SK-N-SH (cell line): ENCODE results near the gene CATSPER4. TPM values are rescaled to one million over a fixed set of nuclear protein-coding genes. Genes with fewer than 3 reads are reported as not detected.

Experiments used
- CTCF ChIA-PET: fragments of 300-600, 350-600 bp; formaldehyde crosslinking; extraction: SDS; loops from one replicate; lab custom pipeline; 2021; lab: Yijun Ruan, JAX
- POLR2A ChIA-PET: fragments of 350-600 bp; sonication (Branson Sonifier 250); formaldehyde crosslinking; extraction: SDS; loops from one replicate; lab custom pipeline; 2020; ENCODE audit warnings: antibody characterized with exemption, inconsistent platforms; lab: Yijun Ruan, JAX
- DNase-seq: peaks from one replicate; pipeline ENCODE4 v3.0.0; 2012
- H2AFZ ChIP-seq: fragments of 200-600 bp; sonication (generic); 2 replicates; pipeline ENCODE4 v1.8.1; 2016; ENCODE audit warnings: antibody characterized with exemption, mild to moderate bottlenecking, low read depth
- H3F3A ChIP-seq: fragments of 200-600 bp; sonication (generic); replicated peaks from 2 replicates; pipeline ENCODE3; 2016; ENCODE audit warnings: antibody characterized with exemption, mild to moderate bottlenecking; ENCODE audit not compliant: insufficient read depth
- H3K27ac ChIP-seq, 2 experiments: fragments of 200-500 bp in 1 of 2; fragments of 200-600 bp in 1 of 2; sonication (Bioruptor generic) in 1 of 2; sonication (generic), shearing (Covaris generic) in 1 of 2; 2 replicates each; pipeline versions ENCODE4 v1.5.1 to v1.6.1; 2014 to 2016; ENCODE audit warnings: low read depth in 2 of 2, inconsistent platforms in 1 of 2, low read length in 1 of 2, mild to moderate bottlenecking in 1 of 2, mixed read lengths in 1 of 2
- H3K27me3 ChIP-seq: fragments of 200-600 bp; sonication (generic), shearing (Covaris generic); 2 replicates; pipeline ENCODE4 v1.6.1; 2016; ENCODE audit warnings: mixed run types; ENCODE audit not compliant: insufficient read depth
- H3K36me3 ChIP-seq, 2 experiments: fragments of 200-500 bp in 1 of 2; fragments of 200-600 bp in 1 of 2; sonication (Bioruptor generic) in 1 of 2; sonication (generic) in 1 of 2; replicated peaks in 1 of 2; 2 replicates each; pipeline versions ENCODE3 to v1.5.1; 2014 to 2016; ENCODE audit warnings: low read length in 1 of 2, mild to moderate bottlenecking in 1 of 2; ENCODE audit not compliant: insufficient read depth in 2 of 2, control insufficient read depth in 1 of 2
- H3K4me1 ChIP-seq, 2 experiments: fragments of 200-500 bp in 1 of 2; fragments of 200-600 bp in 1 of 2; sonication (Bioruptor generic) in 1 of 2; sonication (generic), shearing (Covaris generic) in 1 of 2; 2 replicates each; pipeline versions ENCODE4 v1.5.1 to v1.6.1; 2014 to 2016; ENCODE audit warnings: low read depth in 1 of 2, low read length in 1 of 2, mixed run types in 1 of 2; ENCODE audit not compliant: insufficient read depth in 2 of 2, control insufficient read depth in 1 of 2
- H3K4me2 ChIP-seq: fragments of 200-600 bp; sonication (generic), shearing (Covaris generic); 2 replicates; pipeline ENCODE4 v1.6.1; 2017; ENCODE audit warnings: mixed run types
- H3K4me3 ChIP-seq, 2 experiments: fragments of 200-500 bp in 1 of 2; fragments of 200-600 bp in 1 of 2; sonication (Bioruptor generic) in 1 of 2; sonication (generic), shearing (Covaris generic) in 1 of 2; 2 replicates each; pipeline versions ENCODE4 v1.5.1 to v1.8.1; 2014 to 2016; ENCODE audit warnings: low read depth in 2 of 2, inconsistent platforms in 1 of 2, low read length in 1 of 2, mild to moderate bottlenecking in 1 of 2, mixed read lengths in 1 of 2, moderate library complexity in 1 of 2
- H3K79me2 ChIP-seq: fragments of 200-600 bp; sonication (generic); 2 replicates; pipeline ENCODE4 v1.8.1; 2017; ENCODE audit warnings: mild to moderate bottlenecking; ENCODE audit not compliant: insufficient read depth
- H3K9ac ChIP-seq: fragments of 200-600 bp; sonication (generic); 2 replicates; pipeline ENCODE4 v1.6.1; 2017; ENCODE audit warnings: mixed run types
- H3K9me2 ChIP-seq: fragments of 200-600 bp; sonication (generic); 2 replicates; pipeline ENCODE4 v1.6.1; 2017; ENCODE audit warnings: mixed run types
- H3K9me3 ChIP-seq: fragments of 200-600 bp; sonication (generic); 2 replicates; pipeline ENCODE4 v1.6.1; 2017; ENCODE audit warnings: mixed run types, mild to moderate bottlenecking, moderate library complexity
- H4K20me1 ChIP-seq: fragments of 200-600 bp; sonication (generic); 2 replicates; pipeline ENCODE4 v1.6.1; 2017; ENCODE audit warnings: mild to moderate bottlenecking, mixed run types; ENCODE audit not compliant: insufficient read depth
- CHD2 ChIP-seq: fragments of 150-350 bp; IDR thresholded peaks from 2 replicates; pipeline ENCODE4 v1.6.1; 2018; ENCODE audit warnings: low read length; ENCODE audit not compliant: partially characterized antibody
- ELF1 ChIP-seq: IDR thresholded peaks from 2 replicates; pipeline ENCODE4 v1.4.0; 2012
- EZH2phosphoT487 ChIP-seq: fragments of 200-600 bp; sonication (generic); IDR thresholded peaks from 2 replicates; pipeline ENCODE4 v1.6.1; 2017; ENCODE audit warnings: low read depth, mixed run types, mild to moderate bottlenecking, antibody characterized with exemption, moderate library complexity, borderline replicate concordance
- FOXM1 ChIP-seq: IDR thresholded peaks from 2 replicates; pipeline ENCODE4 v1.4.0; 2012; ENCODE audit warnings: low read depth, mild to moderate bottlenecking
- GABPA ChIP-seq: IDR thresholded peaks from 2 replicates; pipeline ENCODE4 v1.4.0; 2012; ENCODE audit warnings: low read depth, mild to moderate bottlenecking
- GATA2 ChIP-seq: sonication (generic); formaldehyde crosslinking; IDR thresholded peaks from 2 replicates; pipeline ENCODE4 v1.5.0; 2020; ENCODE audit warnings: mild to moderate bottlenecking, missing genetic modification reagents
- JUND ChIP-seq: IDR thresholded peaks from 2 replicates; pipeline ENCODE4 v1.4.0; 2012
- MEF2A ChIP-seq: IDR thresholded peaks from 2 replicates; pipeline ENCODE4 v1.4.0; 2012; ENCODE audit warnings: low read depth, borderline replicate concordance
- POLR2AphosphoS5 ChIP-seq: IDR thresholded peaks from 2 replicates; pipeline ENCODE4 v1.6.1; 2012; ENCODE audit warnings: low read depth, low read length
- RFX5 ChIP-seq: IDR thresholded peaks from 2 replicates; pipeline ENCODE4 v1.6.1; 2012; ENCODE audit warnings: mild to moderate bottlenecking, improper control_type of control experiment, low read length
- SIN3A ChIP-seq: IDR thresholded peaks from 2 replicates; pipeline ENCODE4 v1.6.1; 2012; ENCODE audit warnings: low read depth, mild to moderate bottlenecking, low read length, moderate library complexity, borderline replicate concordance
- TAF1 ChIP-seq: IDR thresholded peaks from 2 replicates; pipeline ENCODE4 v1.6.1; 2012; ENCODE audit warnings: low read depth, mild to moderate bottlenecking, low read length, moderate library complexity, borderline replicate concordance
- TCF12 ChIP-seq: IDR thresholded peaks from 2 replicates; pipeline ENCODE4 v1.4.0; 2012
- USF1 ChIP-seq: IDR thresholded peaks from 2 replicates; pipeline ENCODE4 v1.4.0; 2012; ENCODE audit warnings: low read depth, borderline replicate concordance
- ZBTB33 ChIP-seq: IDR thresholded peaks from 2 replicates; pipeline ENCODE4 v1.4.0; 2012; ENCODE audit warnings: low read depth, borderline replicate concordance
- WGBS: methylation state at CpG from one replicate; pipeline ENCODE4 v1.1.6; 2017; ENCODE audit warnings: low lambda C conversion rate; 5-methylcytosine and 5-hydroxymethylcytosine counted together
- polyA plus RNA-seq, 3 experiments: library from polyadenylated mRNA; depleted of rRNA; stranded (reverse); fragments of >200 nt; gene quantifications; 2 replicates each; pipeline ENCODE4 v1.2.3, GENCODE V29; 2012

CATSPER4 gene
- polyA plus RNA-seq, 1 of the 3 experiments (the other 2 are of a cell fraction): not detected

DNA sequence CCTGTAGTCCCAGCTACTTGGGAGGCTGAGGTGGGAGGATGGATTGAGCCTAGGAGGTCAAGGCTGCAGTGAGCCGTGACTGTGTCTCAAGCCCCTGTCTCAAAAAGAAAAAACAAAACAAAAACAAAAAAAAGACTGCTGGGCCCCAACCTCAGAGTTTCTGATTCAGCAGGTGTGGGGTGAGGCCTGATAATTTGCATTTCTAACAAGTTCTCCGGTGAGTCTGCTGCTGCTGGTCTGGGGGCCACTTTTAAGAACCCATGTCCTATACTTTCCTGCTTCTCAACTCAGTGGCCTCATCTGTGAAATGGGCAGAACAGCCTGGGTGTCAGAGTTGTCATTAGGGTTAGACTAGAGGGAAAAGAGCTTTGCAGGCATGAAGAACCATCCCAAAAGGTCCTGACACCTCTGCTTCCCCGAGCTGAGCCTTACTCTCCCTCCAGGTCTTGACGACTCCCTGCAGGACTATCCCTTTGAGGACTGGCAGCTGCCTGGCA, 10.3 kb upstream of the CATSPER4 start:
- Histone ChIP-seq H3K4me1 (no peaks in the 10 kb centered on the region; a peak in 1 of 4 replicates), H3K36me3 (no peaks in the 10 kb centered on the region), H3K4me2 (no peak overlapping the region), H2AFZ (no peak overlapping the region), H3K27ac (no peak overlapping the region), H3K79me2 (no peaks in the 10 kb centered on the region), H3K9me2 (no peaks in the 10 kb centered on the region), H3K4me3 (no peak overlapping the region), H3K9ac (no peak overlapping the region), H3K27me3 (no peaks in the 10 kb centered on the region), H4K20me1 (no peaks in the 10 kb centered on the region), H3F3A (no peaks in the 10 kb centered on the region), H3K9me3 (no peaks in the 10 kb centered on the region)
- ChIA-PET CTCF (interaction anchor here (0.7 to 3.5 kb wide), 2 partner anchors 11 to 144 kb away, joined by 4 to 17 read pairs; partner anchors contain the start of gene ZNF593), POLR2A (no interaction called here)
- TF ChIP-seq TAF1 (no peak), TCF12 (no peak), SIN3A (no peak), ZBTB33 (no peak), POLR2AphosphoS5 (no peak), EZH2phosphoT487 (no peak), ELF1 (no peak)
- no peak for DNase-seq
- 82% methylated on average over 2 of the region's 4 CpGs for WGBS

DNA sequence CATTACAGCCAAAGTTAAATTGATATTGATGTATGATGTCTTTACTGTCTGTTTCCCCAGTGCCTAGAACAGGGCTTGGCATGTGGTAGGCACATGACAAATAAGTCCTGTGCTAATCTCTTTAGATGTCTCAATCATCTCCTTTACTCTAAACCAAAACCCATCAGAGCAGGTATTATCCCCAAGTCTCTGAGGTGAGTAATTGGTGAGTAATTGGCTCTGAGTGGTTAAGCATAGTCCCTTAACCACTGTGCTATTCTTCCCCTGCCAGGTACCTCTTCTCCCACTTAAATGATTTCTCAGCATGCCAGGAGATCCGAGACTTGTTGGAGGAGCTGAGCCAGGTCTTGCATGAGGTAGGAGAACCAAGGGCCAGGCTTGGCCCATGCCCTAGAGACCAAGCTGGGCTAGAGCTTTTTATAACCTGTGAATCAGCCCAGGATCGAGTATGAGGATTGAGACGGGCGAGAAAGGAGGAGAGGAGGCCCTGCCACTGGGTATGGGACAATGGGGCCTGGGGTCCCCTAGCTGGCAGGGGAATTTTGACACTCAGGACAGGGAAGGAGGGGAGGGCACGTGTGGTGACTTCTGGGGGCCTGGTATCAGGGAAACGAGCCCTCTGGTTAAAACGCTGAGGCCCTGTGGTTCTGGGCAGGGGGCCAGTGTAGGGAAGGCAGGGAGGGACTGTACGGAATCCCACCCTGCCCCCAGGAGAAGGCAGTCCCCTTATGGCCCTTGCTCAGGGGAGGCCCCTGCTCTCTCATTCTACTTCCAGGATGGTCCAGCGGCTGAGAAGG, 8.6 kb upstream of the CATSPER4 start:
- H3F3A ChIP-seq: no peaks in the 10 kb centered on the region
- POLR2A ChIA-PET: no interaction called here
- no peaks in the 10 kb centered on the region for H3K27me3 ChIP-seq
- 62% methylated on average over 7 of the region's 9 CpGs for WGBS
- no peaks in the 10 kb centered on the region; a peak in 1 of 4 replicates for H3K4me1 ChIP-seq
- no peak overlapping the region for H3K4me3 ChIP-seq
- H4K20me1 ChIP-seq: no peaks in the 10 kb centered on the region
- CTCF ChIA-PET: interaction anchor here (0.5 to 1.6 kb wide), 3 partner anchors 12 to 52 kb away, joined by 3 to 6 read pairs (median 3); partner anchors contain the start of genes CEP85 and ZNF593
- H3K9me2 ChIP-seq: no peaks in the 10 kb centered on the region
- no peaks in the 10 kb centered on the region for H3K36me3 ChIP-seq
- no peak overlapping the region for H3K27ac ChIP-seq
- H3K4me2 ChIP-seq: no peak overlapping the region
- no peaks in the 10 kb centered on the region for H3K9me3 ChIP-seq
- no peak for TF ChIP-seq JUND
- no peak overlapping the region for H3K9ac ChIP-seq
- no peak for DNase-seq
- H2AFZ ChIP-seq: no peak overlapping the region
- no peaks in the 10 kb centered on the region for H3K79me2 ChIP-seq

DNA sequence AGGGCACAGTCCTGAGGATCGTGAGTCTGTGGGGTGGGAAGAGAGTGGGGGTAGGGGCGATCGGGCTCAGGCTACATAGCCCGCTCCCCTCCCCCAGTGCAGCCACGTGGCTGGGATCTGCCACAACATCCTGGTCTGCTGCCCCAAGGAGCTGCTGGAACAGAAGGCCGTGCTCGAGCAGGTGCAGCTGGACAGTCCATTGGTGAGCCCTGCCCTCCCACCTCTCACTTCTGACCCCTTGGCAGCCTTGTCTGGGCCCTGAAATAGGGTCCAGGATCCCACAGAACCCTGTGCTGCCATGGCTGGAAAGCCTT, 8.1 kb upstream of the CATSPER4 start:
- H3K4me2 ChIP-seq: no peak overlapping the region
- H3K4me1 ChIP-seq: no peaks in the 10 kb centered on the region; a peak in 1 of 4 replicates
- H2AFZ ChIP-seq: no peak overlapping the region
- DNase-seq: no peak
- no peaks in the 10 kb centered on the region for H3F3A ChIP-seq
- no peaks in the 10 kb centered on the region for H3K9me2 ChIP-seq
- no peaks in the 10 kb centered on the region for H4K20me1 ChIP-seq
- POLR2A ChIA-PET: no interaction called here
- 62% methylated on average over 5 of the region's 7 CpGs for WGBS
- no peaks in the 10 kb centered on the region for H3K79me2 ChIP-seq
- CTCF ChIA-PET: interaction anchor here (0.5 to 1.6 kb wide), 3 partner anchors 12 to 52 kb away, joined by 3 to 6 read pairs (median 3); partner anchors contain the start of genes CEP85 and ZNF593
- H3K27ac ChIP-seq: no peak overlapping the region
- no peaks in the 10 kb centered on the region for H3K36me3 ChIP-seq
- no peaks in the 10 kb centered on the region for H3K27me3 ChIP-seq
- no peaks in the 10 kb centered on the region for H3K9me3 ChIP-seq
- no peak overlapping the region for H3K9ac ChIP-seq
- H3K4me3 ChIP-seq: no peak overlapping the region
- TF ChIP-seq RFX5 (no peak), POLR2AphosphoS5 (no peak), GABPA (no peak), GATA2 (CRISPR knock-in tag) (no peak), SIN3A (no peak), USF1 (no peak), MEF2A (no peak), CHD2 (no peak), FOXM1 (no peak)
